ENCODE measurements around the gene WDR41.

DNA sequence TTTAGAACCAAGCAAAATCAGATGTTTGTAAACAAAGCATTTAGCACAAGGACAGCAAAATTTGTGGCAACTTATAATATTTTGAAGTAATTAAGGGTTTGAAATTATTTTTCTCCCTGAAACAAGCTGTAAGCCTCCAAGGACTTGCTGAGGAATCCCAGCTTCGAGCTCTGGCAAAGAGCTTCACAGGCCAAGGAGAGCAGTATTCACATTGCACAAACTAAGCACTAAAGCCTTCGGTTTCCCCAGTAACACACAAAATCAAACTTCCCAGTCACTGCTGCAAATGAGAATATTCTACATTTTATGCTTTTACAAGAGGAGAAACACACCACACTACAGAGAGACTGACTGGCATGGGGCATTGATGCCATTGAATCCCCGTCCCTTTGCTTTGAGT is 101.9 kb downstream of the WDR41 start:
- no peak for TF ChIP-seq EZH2 (IDR thresholded peaks at IDR 0.05; ENCODE audit: borderline replicate concordance, low read length)
- TF ChIP-seq, protein P1, sequence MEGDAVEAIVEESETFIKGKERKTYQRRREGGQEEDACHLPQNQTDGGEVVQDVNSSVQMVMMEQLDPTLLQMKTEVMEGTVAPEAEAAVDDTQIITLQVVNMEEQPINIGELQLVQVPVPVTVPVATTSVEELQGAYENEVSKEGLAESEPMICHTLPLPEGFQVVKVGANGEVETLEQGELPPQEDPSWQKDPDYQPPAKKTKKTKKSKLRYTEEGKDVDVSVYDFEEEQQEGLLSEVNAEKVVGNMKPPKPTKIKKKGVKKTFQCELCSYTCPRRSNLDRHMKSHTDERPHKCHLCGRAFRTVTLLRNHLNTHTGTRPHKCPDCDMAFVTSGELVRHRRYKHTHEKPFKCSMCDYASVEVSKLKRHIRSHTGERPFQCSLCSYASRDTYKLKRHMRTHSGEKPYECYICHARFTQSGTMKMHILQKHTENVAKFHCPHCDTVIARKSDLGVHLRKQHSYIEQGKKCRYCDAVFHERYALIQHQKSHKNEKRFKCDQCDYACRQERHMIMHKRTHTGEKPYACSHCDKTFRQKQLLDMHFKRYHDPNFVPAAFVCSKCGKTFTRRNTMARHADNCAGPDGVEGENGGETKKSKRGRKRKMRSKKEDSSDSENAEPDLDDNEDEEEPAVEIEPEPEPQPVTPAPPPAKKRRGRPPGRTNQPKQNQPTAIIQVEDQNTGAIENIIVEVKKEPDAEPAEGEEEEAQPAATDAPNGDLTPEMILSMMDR (conservative IDR thresholded peaks at IDR 0.05 in 1 of 2, IDR thresholded peaks at IDR 0.05 in 1 of 2; ENCODE audit: extremely low read depth in 1 of 2, insufficient read depth in 1 of 2, low read depth in 1 of 2, low read length in 2 of 2), result no peak
